Measurements from ENCODE around the gene SYPL2. TPM values are rescaled to one million over a fixed set of nuclear protein-coding genes. Genes with fewer than 3 reads are reported as not detected.
"Not testable (repeated sequence)": the region's sequence is repeated elsewhere in the genome, so short reads cannot be mapped to it uniquely, and the experiment has no call there.

The SYPL2 gene
- total RNA-seq, 4 donors from 2014 or later = 0.27 to 1.8 (median 0.38) TPM; not detected in 1

DNA sequence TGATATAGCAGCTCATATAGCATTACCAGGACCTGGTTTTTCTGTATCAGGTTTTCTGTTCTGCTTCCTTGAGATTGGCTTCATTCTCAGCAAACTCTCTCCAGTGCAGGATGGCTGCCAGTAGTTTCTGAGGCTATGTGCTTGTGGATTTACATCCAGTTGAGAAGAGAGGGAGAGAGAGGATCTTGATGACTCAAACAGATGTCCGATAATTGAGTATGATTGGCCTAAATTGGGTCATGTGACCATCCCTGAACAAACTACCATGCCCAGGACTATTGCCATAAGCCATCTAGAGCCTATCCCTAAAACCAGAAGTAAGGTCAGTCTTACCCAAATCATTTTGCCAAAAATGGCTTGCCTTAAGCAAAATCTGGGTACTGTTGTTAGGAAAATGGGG is 22.0 kb upstream of the SYPL2 start:
- no peak overlapping the region for H3K4me3 ChIP-seq (ENCODE audit: low read depth, poor library complexity, severe bottlenecking)
- no peak for DNase-seq (ENCODE audit: low spot score in 2 of 2)
- no peak for TF ChIP-seq POLR2A (IDR thresholded peaks at IDR 0.05)
- TF ChIP-seq, protein P1, sequence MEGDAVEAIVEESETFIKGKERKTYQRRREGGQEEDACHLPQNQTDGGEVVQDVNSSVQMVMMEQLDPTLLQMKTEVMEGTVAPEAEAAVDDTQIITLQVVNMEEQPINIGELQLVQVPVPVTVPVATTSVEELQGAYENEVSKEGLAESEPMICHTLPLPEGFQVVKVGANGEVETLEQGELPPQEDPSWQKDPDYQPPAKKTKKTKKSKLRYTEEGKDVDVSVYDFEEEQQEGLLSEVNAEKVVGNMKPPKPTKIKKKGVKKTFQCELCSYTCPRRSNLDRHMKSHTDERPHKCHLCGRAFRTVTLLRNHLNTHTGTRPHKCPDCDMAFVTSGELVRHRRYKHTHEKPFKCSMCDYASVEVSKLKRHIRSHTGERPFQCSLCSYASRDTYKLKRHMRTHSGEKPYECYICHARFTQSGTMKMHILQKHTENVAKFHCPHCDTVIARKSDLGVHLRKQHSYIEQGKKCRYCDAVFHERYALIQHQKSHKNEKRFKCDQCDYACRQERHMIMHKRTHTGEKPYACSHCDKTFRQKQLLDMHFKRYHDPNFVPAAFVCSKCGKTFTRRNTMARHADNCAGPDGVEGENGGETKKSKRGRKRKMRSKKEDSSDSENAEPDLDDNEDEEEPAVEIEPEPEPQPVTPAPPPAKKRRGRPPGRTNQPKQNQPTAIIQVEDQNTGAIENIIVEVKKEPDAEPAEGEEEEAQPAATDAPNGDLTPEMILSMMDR (IDR thresholded peaks at IDR 0.05) = no peak
- WGBS, 2 donors = 82 to 91% methylated on average over 1 of the region's 1 CpG
- intact Hi-C loops (cut with DNase I; ENCODE audit: low total_unique reads) = no loop called here

DNA sequence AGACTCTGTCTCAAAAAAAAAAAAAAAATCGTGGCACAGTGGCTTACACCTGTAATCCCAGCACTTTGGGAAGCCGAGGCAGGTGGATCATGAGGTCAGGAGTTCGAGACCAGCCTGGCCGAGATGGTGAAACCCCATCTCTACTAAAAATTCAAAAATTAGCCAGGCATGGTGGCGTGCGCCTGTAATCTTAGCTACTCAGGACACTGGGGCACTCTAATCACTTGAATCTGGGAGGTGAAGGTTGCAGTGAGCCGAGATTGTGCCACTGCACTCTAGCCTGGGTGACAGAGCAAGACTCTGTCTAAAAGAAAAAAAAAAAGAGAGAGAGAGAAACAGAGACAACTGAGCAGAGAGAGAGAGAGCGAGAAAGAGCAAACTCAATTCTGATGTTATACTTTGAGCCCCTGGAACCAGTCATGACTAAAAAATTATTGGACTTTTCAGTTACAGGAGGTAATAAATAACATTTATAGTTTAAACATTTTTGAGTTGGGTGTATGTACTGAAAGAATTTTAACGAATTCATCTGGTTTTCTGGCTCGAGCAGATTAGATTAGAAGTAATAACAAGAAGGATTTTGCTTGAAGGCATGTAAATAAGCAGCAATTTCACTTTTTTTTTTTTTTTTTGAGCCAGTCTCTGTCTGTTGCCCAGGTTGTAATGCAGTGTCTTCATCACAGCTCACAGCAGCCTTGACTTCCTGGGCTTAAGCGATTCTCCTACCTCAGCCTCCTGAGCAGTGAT is 20.2 kb upstream of the SYPL2 start:
- H3K4me3 ChIP-seq (ENCODE audit: low read depth, poor library complexity, severe bottlenecking); DNase-seq (ENCODE audit: low spot score in 2 of 2); intact Hi-C loops (cut with DNase I; ENCODE audit: low total_unique reads): not testable (repeated sequence)
- WGBS, 2 donors = 54 to 57% methylated on average over 11 of the region's 11 CpGs

DNA sequence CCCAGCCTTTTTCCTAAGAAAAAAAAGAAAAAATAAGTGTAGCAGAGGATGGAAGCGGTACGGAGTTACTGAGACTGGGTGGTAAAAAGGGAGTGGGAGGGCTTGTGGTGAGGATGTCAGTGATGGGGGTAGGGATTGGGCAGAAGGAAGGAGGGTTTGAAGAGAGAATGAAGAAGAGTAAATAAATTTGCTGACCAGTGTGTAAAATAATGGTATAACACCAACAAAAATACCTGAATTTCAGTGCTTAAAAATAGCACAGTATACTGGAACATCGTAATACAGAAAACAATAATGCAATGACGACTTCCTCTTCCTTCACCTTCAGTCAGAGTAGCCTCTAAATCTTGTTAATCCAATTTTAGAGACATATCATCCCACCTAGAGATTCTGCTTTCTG is 18.8 kb upstream of the SYPL2 start:
- TF ChIP-seq, protein P1 (IDR thresholded peaks at IDR 0.05) = no peak
- no peak for TF ChIP-seq POLR2A (IDR thresholded peaks at IDR 0.05)
- intact Hi-C loops (cut with DNase I; ENCODE audit: low total_unique reads) = no loop called here
- 60 to 68% methylated on average over 4 of the region's 4 CpGs for WGBS, 2 donors
- no peak overlapping the region for H3K4me3 ChIP-seq (ENCODE audit: low read depth, poor library complexity, severe bottlenecking)
- no peak for DNase-seq (ENCODE audit: low spot score in 2 of 2)

DNA sequence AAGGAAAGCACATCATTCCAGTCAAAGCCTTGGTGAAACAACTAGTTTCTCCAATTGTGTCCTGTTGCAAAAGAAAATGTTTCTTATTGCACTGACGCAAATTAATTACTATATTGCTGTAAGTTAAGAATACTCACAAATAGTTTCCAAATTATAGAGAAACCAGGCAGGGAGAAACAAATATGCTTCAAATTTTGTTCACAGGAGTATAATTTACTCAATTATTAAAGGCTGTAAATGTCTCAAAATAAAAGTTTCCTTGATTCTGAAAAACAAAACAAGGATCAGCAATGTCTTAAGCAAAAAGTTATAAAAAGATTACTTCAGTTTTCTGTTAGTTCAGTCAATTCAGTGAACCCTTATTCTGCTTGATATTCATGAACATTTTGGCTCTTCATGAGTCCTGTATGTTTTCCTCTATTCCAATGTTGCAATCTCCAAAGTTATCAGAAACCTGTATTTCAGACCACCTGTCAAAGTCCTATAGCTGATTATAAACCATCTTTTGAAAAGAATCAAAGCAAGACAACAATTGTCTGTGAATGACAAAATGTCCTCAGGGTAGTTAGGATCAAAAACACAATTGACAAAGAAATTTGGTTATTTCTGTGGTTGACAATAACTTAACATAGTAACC is 11.7 kb upstream of the SYPL2 start:
- DNase-seq (ENCODE audit: low spot score in 2 of 2) = no peak
- intact Hi-C loops (cut with DNase I; ENCODE audit: low total_unique reads) = no loop called here
- WGBS, 2 donors = 91 to 95% methylated on average over 1 of the region's 1 CpG
- TF ChIP-seq, protein P1 (IDR thresholded peaks at IDR 0.05) = no peak
- TF ChIP-seq POLR2A (IDR thresholded peaks at IDR 0.05) = no peak
- no peak overlapping the region for H3K4me3 ChIP-seq (ENCODE audit: low read depth, poor library complexity, severe bottlenecking)

DNA sequence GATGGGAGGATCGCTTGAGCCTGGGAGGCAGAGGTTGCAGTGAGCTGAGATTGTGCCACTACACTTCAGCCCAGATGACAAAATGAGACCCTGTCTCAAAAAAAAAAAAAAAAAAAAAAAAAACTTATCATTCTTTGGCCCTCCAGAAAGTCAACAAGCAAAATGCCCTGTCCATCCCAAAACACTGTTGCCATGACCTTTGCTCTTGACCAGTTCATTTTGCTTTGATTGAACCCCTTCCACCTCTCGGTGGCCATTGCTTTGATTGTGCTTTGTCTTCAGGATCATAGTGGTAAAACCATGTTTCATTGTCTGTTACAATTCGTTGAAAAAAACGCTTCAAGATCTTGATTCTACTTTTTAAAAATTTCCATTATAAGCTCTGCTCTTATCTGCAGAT is 8.5 kb upstream of the SYPL2 start:
- intact Hi-C loops (cut with DNase I; ENCODE audit: low total_unique reads) = no loop called here

DNA sequence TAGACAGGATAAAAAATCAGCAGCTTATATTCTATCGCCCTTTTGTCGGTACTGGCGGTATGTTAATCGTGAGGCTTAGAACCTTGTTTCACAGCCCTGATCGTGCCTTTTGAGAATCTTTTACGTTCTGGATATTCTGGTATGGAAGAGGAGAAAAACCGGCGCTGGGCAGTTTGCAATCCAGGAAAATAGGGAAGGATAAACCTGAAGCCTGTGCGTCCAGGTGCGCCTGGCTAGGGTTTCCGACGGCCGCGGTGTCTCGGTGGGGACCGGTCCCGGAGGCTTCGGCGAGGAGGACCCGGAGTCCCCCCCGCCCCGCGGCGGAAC is 258 bp upstream of the SYPL2 start:
- DNase-seq (ENCODE audit: low spot score in 2 of 2) = no peak
- WGBS, 2 donors = 5 to 8% methylated on average over 23 to 24 of the region's 24 CpGs
- H3K4me3 ChIP-seq (ENCODE audit: low read depth, poor library complexity, severe bottlenecking) = peak overlapping the region; percentile 23
- TF ChIP-seq POLR2A (IDR thresholded peaks at IDR 0.05) = no peak
- TF ChIP-seq, protein P1 (IDR thresholded peaks at IDR 0.05) = no peak
- intact Hi-C loops (cut with DNase I; ENCODE audit: low total_unique reads) = no loop called here

More for the DNA sequence above, 8.5 kb upstream of the SYPL2 start:
- no peak for TF ChIP-seq POLR2A (IDR thresholded peaks at IDR 0.05)
- TF ChIP-seq, protein P1 (IDR thresholded peaks at IDR 0.05) = no peak
- WGBS, 2 donors = 89 to 91% methylated on average over 4 of the region's 4 CpGs
- no peak overlapping the region for H3K4me3 ChIP-seq (ENCODE audit: low read depth, poor library complexity, severe bottlenecking)
- no peak for DNase-seq (ENCODE audit: low spot score in 2 of 2)

All from lower leg skin (tissue), 4 donors.